NAMALWA (cell line): ENCODE results near the gene CCL16.

Experiments
- DNase-seq: peaks from one replicate; pipeline ENCODE4 v3.0.0-alpha.2; 2015; ENCODE audit warnings: low spot score

CCL16 gene

GRCh38 chr17:35936063-35936462 is 45.2 kb downstream of the CCL16 start:
- DNase-seq, result peak; percentile 16

- DNase-seq, result no peak
Observed at GRCh38 chr17:35934760-35935159, 46.5 kb downstream of the CCL16 start.

DNA sequence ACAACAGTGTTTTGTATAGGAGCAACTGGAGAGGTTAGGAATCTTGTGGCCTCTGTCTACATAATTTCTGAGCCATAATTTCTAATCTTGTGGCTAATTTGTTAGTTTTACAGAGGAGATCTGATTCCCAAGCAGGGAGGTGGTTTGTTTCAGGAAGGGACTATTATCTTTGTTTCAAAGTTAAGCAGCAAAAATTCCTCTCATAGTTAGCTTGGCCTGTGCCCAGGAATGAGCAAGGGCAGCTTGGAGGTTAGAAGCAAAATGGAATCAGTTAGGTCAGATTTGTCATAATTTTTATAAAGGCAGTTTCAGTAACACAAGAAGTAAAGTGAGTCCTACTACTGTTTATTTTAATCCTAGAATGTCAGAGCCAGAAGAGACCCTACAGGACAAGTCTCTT is 48.7 kb downstream of the CCL16 start:
- DNase-seq, result no peak

- DNase-seq, result no peak
Observed at GRCh38 chr17:35931794-35932425, 49.4 kb downstream of the CCL16 start.

DNA sequence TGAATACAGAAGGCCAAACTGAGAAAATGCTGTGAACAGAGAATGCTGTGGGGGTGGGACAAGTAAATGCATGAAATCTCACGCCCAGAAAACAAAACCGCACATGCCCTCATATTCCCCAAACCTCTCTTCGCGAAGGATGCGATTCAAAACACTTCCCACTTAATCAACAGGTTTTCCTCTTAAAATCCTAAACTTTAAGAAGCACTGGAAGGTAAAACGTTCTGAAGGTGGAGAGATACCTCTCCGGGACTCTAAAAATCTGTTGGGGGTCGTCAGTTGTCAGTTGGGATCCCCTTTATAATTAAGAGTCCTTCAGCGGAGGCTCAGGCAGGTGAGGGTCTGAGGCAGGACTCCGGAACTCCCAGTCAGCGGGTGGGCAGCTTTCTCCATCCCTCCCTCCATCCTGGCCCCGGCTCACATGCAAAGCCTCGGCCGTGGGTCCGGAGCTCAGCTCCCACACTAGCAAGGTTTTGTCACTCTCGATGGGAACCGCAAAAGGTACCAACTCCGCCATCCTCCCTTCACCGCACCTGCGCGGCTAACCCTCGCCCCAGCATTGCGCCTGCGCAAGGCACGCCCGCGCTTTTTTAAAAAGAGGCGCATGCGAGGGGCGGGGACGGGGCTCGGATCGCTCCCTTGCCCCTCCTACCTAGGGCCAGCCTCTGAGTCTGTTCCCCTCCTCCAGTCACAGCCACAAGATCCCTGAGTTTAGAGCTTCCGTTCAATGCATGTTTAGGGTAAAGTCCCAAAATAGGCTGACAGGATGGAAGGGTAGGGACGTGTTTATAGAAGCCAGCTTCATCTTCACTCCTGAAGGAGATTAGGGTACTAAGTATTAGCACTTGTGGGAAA is 50.9 kb downstream of the CCL16 start, which contains the start of gene RDM1:
RDM1 (minus strand) TSS at position 563 of the 855 bp plus-strand sequence; CDS start at position 517, 46 bp downstream.
- peak; percentile 80 for DNase-seq

- DNase-seq, result no peak
Observed at GRCh38 chr17:35927714-35928113, 53.6 kb downstream of the CCL16 start.
